22Rv1 (cell line): ENCODE data around the gene SMPX.

Source experiments
- ZFX ChIP-seq: fragments of 450-650 bp; IDR thresholded peaks from 2 replicates; pipeline ENCODE4 v1.6.1; 2017; ENCODE audit warnings: antibody characterized with exemption, borderline replicate concordance
- TF ChIP-seq, protein P1 (sequence below): fragments of 450-650 bp; IDR thresholded peaks from 2 replicates; pipeline ENCODE4 v1.5.1; 2017; ENCODE audit warnings: mild to moderate bottlenecking

DNA sequence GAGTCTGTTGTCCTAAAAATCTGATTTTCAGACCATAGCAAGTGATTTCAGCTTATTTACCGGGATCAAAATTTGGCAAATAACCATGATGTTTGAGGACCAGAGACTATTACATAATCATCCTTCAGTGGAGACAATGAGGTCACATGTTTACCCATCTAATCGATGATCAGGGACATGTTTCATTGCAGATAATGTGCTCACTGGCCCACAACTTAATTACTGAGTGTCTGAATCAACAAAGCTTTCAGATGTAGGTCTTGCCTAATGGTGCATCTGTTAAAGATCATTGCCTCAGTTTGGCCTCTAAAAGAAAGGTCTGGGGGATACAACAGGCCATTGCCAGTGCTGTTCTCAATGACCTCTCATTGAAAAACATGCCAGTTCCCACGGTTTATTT is 56.9 kb downstream of the SMPX start:
- TF ChIP-seq, protein P1, sequence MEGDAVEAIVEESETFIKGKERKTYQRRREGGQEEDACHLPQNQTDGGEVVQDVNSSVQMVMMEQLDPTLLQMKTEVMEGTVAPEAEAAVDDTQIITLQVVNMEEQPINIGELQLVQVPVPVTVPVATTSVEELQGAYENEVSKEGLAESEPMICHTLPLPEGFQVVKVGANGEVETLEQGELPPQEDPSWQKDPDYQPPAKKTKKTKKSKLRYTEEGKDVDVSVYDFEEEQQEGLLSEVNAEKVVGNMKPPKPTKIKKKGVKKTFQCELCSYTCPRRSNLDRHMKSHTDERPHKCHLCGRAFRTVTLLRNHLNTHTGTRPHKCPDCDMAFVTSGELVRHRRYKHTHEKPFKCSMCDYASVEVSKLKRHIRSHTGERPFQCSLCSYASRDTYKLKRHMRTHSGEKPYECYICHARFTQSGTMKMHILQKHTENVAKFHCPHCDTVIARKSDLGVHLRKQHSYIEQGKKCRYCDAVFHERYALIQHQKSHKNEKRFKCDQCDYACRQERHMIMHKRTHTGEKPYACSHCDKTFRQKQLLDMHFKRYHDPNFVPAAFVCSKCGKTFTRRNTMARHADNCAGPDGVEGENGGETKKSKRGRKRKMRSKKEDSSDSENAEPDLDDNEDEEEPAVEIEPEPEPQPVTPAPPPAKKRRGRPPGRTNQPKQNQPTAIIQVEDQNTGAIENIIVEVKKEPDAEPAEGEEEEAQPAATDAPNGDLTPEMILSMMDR: no peak
- no peak for TF ChIP-seq ZFX
